Measurements from ENCODE around the gene ANXA11. TPM values are rescaled to one million over a fixed set of nuclear protein-coding genes. Genes with fewer than 3 reads are reported as not detected.

The ANXA11 gene
- total and polyA plus RNA-seq, 2 of the 4 experiments (the other 2 are of a cell fraction), result 39.4 to 109 TPM

- dilution Hi-C loops (cut with HindIII; ENCODE audit: low sequenced_read_pairs, unreplicated experiment) (no loop called here), in situ Hi-C loops (cut with MboI; ENCODE audit: low sequenced_read_pairs) (no loop called here), intact Hi-C loops (cut with micrococcal nuclease) (no loop called here)
- TF ChIP-seq CEBPB (IDR thresholded peaks at IDR 0.05; ENCODE audit: low read depth, low read length) (no peak), MAZ (IDR thresholded peaks at IDR 0.05; ENCODE audit: borderline replicate concordance, low read depth, low read length) (no peak), ELK1 (IDR thresholded peaks at IDR 0.05; ENCODE audit: borderline replicate concordance, low read depth, low read length) (no peak)
- TF ChIP-seq, protein P1, sequence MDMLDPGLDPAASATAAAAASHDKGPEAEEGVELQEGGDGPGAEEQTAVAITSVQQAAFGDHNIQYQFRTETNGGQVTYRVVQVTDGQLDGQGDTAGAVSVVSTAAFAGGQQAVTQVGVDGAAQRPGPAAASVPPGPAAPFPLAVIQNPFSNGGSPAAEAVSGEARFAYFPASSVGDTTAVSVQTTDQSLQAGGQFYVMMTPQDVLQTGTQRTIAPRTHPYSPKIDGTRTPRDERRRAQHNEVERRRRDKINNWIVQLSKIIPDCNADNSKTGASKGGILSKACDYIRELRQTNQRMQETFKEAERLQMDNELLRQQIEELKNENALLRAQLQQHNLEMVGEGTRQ (IDR thresholded peaks at IDR 0.05; ENCODE audit: low read depth, low read length), result no peak
- H3K4me1 ChIP-seq (ENCODE audit: control insufficient read depth, insufficient read depth, low read length), result no peaks in the 10 kb centered on the region; the same call in 1 of the 2 replicates
- no peak overlapping the region for H2BK5ac ChIP-seq (ENCODE audit: low read depth, low read length, poor library complexity, severe bottlenecking)
- H2BK15ac ChIP-seq (ENCODE audit: low read depth, low read length), result no peak overlapping the region
- H3K9me3 ChIP-seq (ENCODE audit: control insufficient read depth, insufficient read depth, low read length), result peaks cover 16% of the 10 kb centered on the region
- H3K9me1 ChIP-seq (ENCODE audit: insufficient read depth, low read length), result no peaks in the 10 kb centered on the region
- ChIA-PET POLR2A (ENCODE audit: unreplicated experiment) (no interaction called here), CTCF (no interaction called here)
- no peak for ATAC-seq (ENCODE audit: low read depth)
- H3K23ac ChIP-seq (ENCODE audit: low read depth, low read length), result no peak overlapping the region
- H4K8ac ChIP-seq (ENCODE audit: low read depth in 2 of 2, low read length in 2 of 2), result no peak overlapping the region
- H3K9ac ChIP-seq (ENCODE audit: low read depth, low read length), result no peak overlapping the region
- BruUV-seq (replicated peaks), result no TSS peak
- 50% methylated on average over 3 of the region's 8 CpGs; no CpG with 5 or more reads in 1 of the 2 experiments for whole genome bisulfite sequencing, 2 experiments (ENCODE audit: extremely low coverage in 2 of 2, insufficient read length in 1 of 2)
- no peak overlapping the region for H3K4me2 ChIP-seq (ENCODE audit: low read depth, low read length)
- H4K91ac ChIP-seq (ENCODE audit: insufficient read depth, low read depth, low read length), result no peak overlapping the region
- no peak overlapping the region for H3K14ac ChIP-seq (replicated peaks; ENCODE audit: low read depth, low read length)
- no peak overlapping the region for H3K4ac ChIP-seq (ENCODE audit: low read depth, low read length)
- no peaks in the 10 kb centered on the region for H3K79me1 ChIP-seq (ENCODE audit: low read depth in 1 of 2, low read length in 2 of 2)
- H2AK5ac ChIP-seq (ENCODE audit: low read depth, low read length), result no peak overlapping the region
- H3K36me3 ChIP-seq (ENCODE audit: control insufficient read depth, insufficient read depth, low read length), result no peaks in the 10 kb centered on the region
- no peak overlapping the region for H2AFZ ChIP-seq (replicated peaks; ENCODE audit: low read length, poor library complexity)
- H3K27me3 ChIP-seq (ENCODE audit: control insufficient read depth, insufficient read depth, low read length), result no peaks in the 10 kb centered on the region
- H3K4me3 ChIP-seq (ENCODE audit: insufficient read depth, low read depth, low read length), result no peak overlapping the region
- no peak overlapping the region for H3K56ac ChIP-seq (ENCODE audit: extremely low read depth, insufficient read depth, low read length)
- H3K27ac ChIP-seq (ENCODE audit: insufficient read depth, low read length), result no peak overlapping the region
- H2AK9ac ChIP-seq (replicated peaks; ENCODE audit: low read depth, low read length, poor library complexity), result no peak overlapping the region
- no peak for DNase-seq
- no peak overlapping the region for H2BK120ac ChIP-seq (ENCODE audit: low read depth, low read length)
- H4K5ac ChIP-seq (ENCODE audit: low read depth, low read length), result no peak overlapping the region
- H3K18ac ChIP-seq (ENCODE audit: low read depth, low read length), result no peak overlapping the region
- H2BK20ac ChIP-seq (ENCODE audit: low read depth, low read length), result no peak overlapping the region
- no peaks in the 10 kb centered on the region for H4K20me1 ChIP-seq (ENCODE audit: insufficient read depth, low read length)
Observed at GRCh38 chr10:80108576-80109239, 96.6 kb downstream of the ANXA11 start.
